HCT116 (cell line): ENCODE data around the gene ITGAV. TPM values are rescaled to one million over a fixed set of nuclear protein-coding genes. Genes with fewer than 3 reads are reported as not detected.

ENCODE experiments used
- ATAC-seq: fragments of 200-7000 bp; cut with Tn5 transposase; 2 replicates; pipeline ENCODE4 v1.9.1; 2020; ENCODE audit warnings: mild to moderate bottlenecking, moderate library complexity
- BruUV-seq: library from RNA; stranded (reverse); fragments of 400-500 nt; replicated peaks from 2 replicates; lab custom pipeline; 2021; lab: Mats Ljungman, UMichigan
- CTCF ChIA-PET: fragments of 300-600 bp; sonication (Branson Sonifier 250); formaldehyde crosslinking; loops from one replicate; lab custom pipeline; 2021; ENCODE audit warnings: antibody characterized with exemption; lab: Charles Lee
- POLR2A ChIA-PET: fragments of 300-600, 350-600 bp; sonication (Branson Sonifier 250); formaldehyde crosslinking; loops from one replicate; lab custom pipeline; 2021; ENCODE audit warnings: antibody characterized with exemption; lab: Charles Lee
- RAD21 ChIA-PET, 2 experiments: fragments of 300-600 bp; sonication (Branson Sonifier 250); formaldehyde crosslinking; loops; one replicate each; lab custom pipeline; 2023; ENCODE audit warnings: low total read pairs in 2 of 2; ENCODE audit not compliant: uncharacterized antibody in 2 of 2, unreplicated experiment in 2 of 2, low non-redundant PET in 1 of 2; lab: Charles Lee
- DNase-seq: peaks from one replicate; pipeline ENCODE4 v3.0.0-alpha.2; 2010; ENCODE audit warnings: low read depth, low spot score
- H2AFZ ChIP-seq: fragments of 200-600 bp; shearing (Covaris generic), sonication (generic); 2 replicates; pipeline ENCODE4 v1.6.1; 2017; ENCODE audit warnings: low read depth, mixed run types, mixed read lengths, antibody characterized with exemption, low read length; ENCODE audit not compliant: poor library complexity, severe bottlenecking
- H3K27ac ChIP-seq: 2 replicates; pipeline ENCODE4 v1.5.1; 2012; ENCODE audit warnings: low read depth, low read length
- H3K27me3 ChIP-seq: fragments of 200-600 bp; sonication (generic); 2 replicates; pipeline ENCODE4 v1.6.1; 2016; ENCODE audit warnings: mixed run types, low read length, mixed read lengths; ENCODE audit not compliant: insufficient read depth
- H3K36me3 ChIP-seq, 2 experiments: fragments of 200-500 bp in 1 of 2; fragments of 200-600 bp in 1 of 2; sonication (Bioruptor generic) in 1 of 2; sonication (generic) in 1 of 2; 2 replicates each; pipeline versions ENCODE4 v1.5.1 to v1.6.1; 2014 to 2016; ENCODE audit warnings: low read length in 2 of 2, inconsistent platforms in 1 of 2, mixed read lengths in 1 of 2, mixed run types in 1 of 2; ENCODE audit not compliant: insufficient read depth in 2 of 2, control insufficient read depth in 1 of 2
- H3K4me1 ChIP-seq, 2 experiments: fragments of 200-600 bp in 1 of 2; sonication (generic) in 1 of 2; 2 replicates each; pipeline versions ENCODE4 v1.5.1 to v1.6.1; 2012 to 2017; ENCODE audit warnings: low read length in 2 of 2, inconsistent platforms in 1 of 2, mild to moderate bottlenecking in 1 of 2, mixed read lengths in 1 of 2, mixed run types in 1 of 2, moderate library complexity in 1 of 2; ENCODE audit not compliant: insufficient read depth in 2 of 2, control insufficient read depth in 1 of 2
- H3K4me2 ChIP-seq: fragments of 200-600 bp; sonication (generic); 2 replicates; pipeline ENCODE4 v1.6.1; 2017; ENCODE audit warnings: mixed run types, low read length, mixed read lengths
- H3K4me3 ChIP-seq, 2 experiments: fragments of 200-600 bp in 1 of 2; sonication (generic) in 1 of 2; replicated peaks in 1 of 2; 2 replicates each; pipeline ENCODE4 v1.5.1; 2011 to 2016; ENCODE audit warnings: low read length in 2 of 2, control low read depth in 1 of 2, low read depth in 1 of 2, mild to moderate bottlenecking in 1 of 2, mixed read lengths in 1 of 2, mixed run types in 1 of 2
- H3K79me2 ChIP-seq: fragments of 200-600 bp; sonication (generic); 2 replicates; pipeline ENCODE4 v1.6.1; 2017; ENCODE audit warnings: mild to moderate bottlenecking, mixed run types, low read length, moderate library complexity, mixed read lengths; ENCODE audit not compliant: insufficient read depth
- H3K9ac ChIP-seq: fragments of 200-600 bp; sonication (generic); 2 replicates; pipeline ENCODE4 v1.6.1; 2016; ENCODE audit warnings: low read length, mixed read lengths
- H3K9me2 ChIP-seq: fragments of 200-600 bp; sonication (generic), shearing (Covaris generic); 2 replicates; pipeline ENCODE4 v1.6.1; 2017; ENCODE audit warnings: mixed run types, mild to moderate bottlenecking, moderate library complexity; ENCODE audit not compliant: insufficient read depth
- H3K9me3 ChIP-seq, 2 experiments: fragments of 200-500 bp in 1 of 2; fragments of 200-600 bp in 1 of 2; sonication (Bioruptor generic) in 1 of 2; sonication (generic) in 1 of 2; 2 replicates each; pipeline ENCODE4 v1.6.1; 2014 to 2017; ENCODE audit warnings: low read length in 2 of 2, mixed read lengths in 2 of 2, inconsistent platforms in 1 of 2, low read depth in 1 of 2, mild to moderate bottlenecking in 1 of 2, mixed run types in 1 of 2, moderate library complexity in 1 of 2; ENCODE audit not compliant: control insufficient read depth in 1 of 2, insufficient read depth in 1 of 2
- H4K20me1 ChIP-seq: fragments of 200-600 bp; sonication (generic), shearing (Covaris generic); 2 replicates; pipeline ENCODE4 v1.6.1; 2017; ENCODE audit warnings: mixed run types, mild to moderate bottlenecking, moderate library complexity; ENCODE audit not compliant: insufficient read depth
- CBX3 ChIP-seq: IDR thresholded peaks from 2 replicates; pipeline ENCODE4 v1.6.1; 2012; ENCODE audit warnings: low read depth
- CTCF ChIP-seq, 3 experiments: fragments of 200-600 bp in 1 of 3; sonication (generic) in 1 of 3; IDR thresholded peaks in 2 of 3; conservative IDR thresholded peaks in 1 of 3; 2 replicates each; pipeline ENCODE4 v1.5.1; 2012 to 2017; ENCODE audit warnings: low read depth in 2 of 3, low read length in 2 of 3, antibody characterized with exemption in 1 of 3, borderline replicate concordance in 1 of 3, control low read depth in 1 of 3, mild to moderate bottlenecking in 1 of 3, mixed read lengths in 1 of 3, mixed run types in 1 of 3, moderate library complexity in 1 of 3; ENCODE audit not compliant: insufficient read depth in 1 of 3
- ELF1 ChIP-seq: IDR thresholded peaks from 2 replicates; pipeline ENCODE4 v1.6.1; 2012; ENCODE audit warnings: low read depth, borderline replicate concordance
- EZH2 ChIP-seq: fragments of 200-600 bp; sonication (generic); IDR thresholded peaks from 2 replicates; pipeline ENCODE4 v1.6.1; 2017; ENCODE audit warnings: antibody characterized with exemption, mixed run types
- EZH2phosphoT487 ChIP-seq: fragments of 200-600 bp; IDR thresholded peaks from 2 replicates; pipeline ENCODE4 v1.6.1; 2018; ENCODE audit warnings: antibody characterized with exemption, borderline replicate concordance
- JUND ChIP-seq: IDR thresholded peaks from 2 replicates; pipeline ENCODE4 v1.6.1; 2012
- MAX ChIP-seq: IDR thresholded peaks from 2 replicates; pipeline ENCODE4 v1.6.1; 2012
- POLR2A ChIP-seq: IDR thresholded peaks from 2 replicates; pipeline ENCODE4 v1.7.0; 2011; ENCODE audit warnings: borderline replicate concordance; ENCODE audit not compliant: insufficient read depth, insufficient read length; ENCODE audit errors: extremely low read depth
- POLR2AphosphoS5 ChIP-seq: IDR thresholded peaks from 2 replicates; pipeline ENCODE4 v1.6.1; 2011; ENCODE audit warnings: mild to moderate bottlenecking, low read depth, low read length, moderate library complexity
- REST ChIP-seq: IDR thresholded peaks from 2 replicates; pipeline ENCODE4 v1.6.1; 2012; ENCODE audit warnings: low read depth
- SIN3A ChIP-seq: IDR thresholded peaks from 2 replicates; pipeline ENCODE4 v1.6.1; 2012; ENCODE audit warnings: low read depth
- SP1 ChIP-seq: IDR thresholded peaks from 2 replicates; pipeline ENCODE4 v1.6.1; 2012; ENCODE audit warnings: low read depth
- SRF ChIP-seq: IDR thresholded peaks from 2 replicates; pipeline ENCODE4 v1.6.1; 2012; ENCODE audit warnings: low read depth
- TCF7L2 ChIP-seq: IDR thresholded peaks from 2 replicates; pipeline ENCODE4 v1.7.0; 2011; ENCODE audit warnings: borderline replicate concordance, inconsistent platforms; ENCODE audit not compliant: insufficient read depth, insufficient read length; ENCODE audit errors: extremely low read depth
- YY1 ChIP-seq: IDR thresholded peaks from 2 replicates; pipeline ENCODE4 v1.6.1; 2011; ENCODE audit warnings: low read length, low read depth, moderate library complexity, mild to moderate bottlenecking; ENCODE audit not compliant: insufficient replicate concordance; ENCODE audit errors: extremely low read depth
- ZBTB33 ChIP-seq: IDR thresholded peaks from 2 replicates; pipeline ENCODE4 v1.6.1; 2011; ENCODE audit warnings: mild to moderate bottlenecking, low read length, moderate library complexity; ENCODE audit not compliant: insufficient replicate concordance; ENCODE audit errors: extremely low read depth
- ZFX ChIP-seq: fragments of 450-650 bp; IDR thresholded peaks from 2 replicates; pipeline ENCODE4 v1.6.1; 2017
- ZNF274 ChIP-seq: fragments of 200-500 bp; sonication (Bioruptor generic); IDR thresholded peaks from 2 replicates; pipeline ENCODE4 v1.6.1; 2014; ENCODE audit warnings: mild to moderate bottlenecking, low read depth, low read length, inconsistent platforms
- intact Hi-C: fragments of 100-400 bp; cut with micrococcal nuclease; formaldehyde crosslinking; loops from 2 replicates; pipeline ENCODE4 v1.10.0; 2022
- total RNA-seq: library from RNA; stranded (reverse); gene quantifications from one replicate; pipeline ENCODE4 v1.2.1, GENCODE V29; 2021; ENCODE audit not compliant: unreplicated experiment

ITGAV gene
- total RNA-seq, 1 experiment from 2014 or later = 36.3 TPM

- no peak for TF ChIP-seq EZH2
Observed at GRCh38 chr2:186575302-186575701, 14.6 kb upstream of the ITGAV start (continued).

- Histone ChIP-seq H3K79me2 (no peaks in the 10 kb centered on the region), H3K4me2 (peak overlapping the region; percentile 29; the same call in 1 of the 2 replicates), H3K9ac (no peak overlapping the region), H3K9me3 (no peaks in the 10 kb centered on the region)
- POLR2A ChIA-PET = interaction anchor here (1.3 kb wide), 1 partner anchor 14 kb away, joined by 5 read pairs; the partner anchor contains the start of gene ITGAV
- BruUV-seq = no TSS peak
- TF ChIP-seq MAX (no peak), SP1 (no peak), CBX3 (no peak), ZBTB33 (no peak), POLR2A (no peak), EZH2phosphoT487 (no peak), SIN3A (no peak), YY1 (no peak), POLR2AphosphoS5 (no peak), ZFX (no peak), TCF7L2 (no peak), SRF (no peak), CTCF (IDR thresholded peaks at IDR 0.05 in 2 of 3, conservative IDR thresholded peaks at IDR 0.05 in 1 of 3; ENCODE audit: borderline replicate concordance in 1 of 3, insufficient read depth in 1 of 3, low read depth in 2 of 3, low read length in 2 of 3) (no peak), REST (no peak), JUND (no peak), ZNF274 (no peak), ELF1 (no peak), EZH2 (no peak)
- TF ChIP-seq, all 23 proteins: peak for 0
- Histone ChIP-seq H3K27ac (no peak overlapping the region), H2AFZ (peak overlapping the region; percentile 16), H3K4me3 (no peak overlapping the region), H3K9me2 (no peaks in the 10 kb centered on the region), H3K4me1 (peaks cover 23 to 33% of the 10 kb centered on the region in 2 experiments), H3K36me3 (no peaks in the 10 kb centered on the region), H3K27me3 (no peaks in the 10 kb centered on the region), H4K20me1 (no peaks in the 10 kb centered on the region)
- no peak for ATAC-seq
- ChIA-PET RAD21 (no interaction called here), CTCF (no interaction called here)
- DNase-seq = no peak
- intact Hi-C loops = no loop called here
Observed at GRCh38 chr2:186575856-186576255, 14.0 kb upstream of the ITGAV start.
